Activated effector memory CD4-positive, alpha-beta T cell treated with Interleukin-2 at 50 U/mL for 16 hours (primary cell): ENCODE data around the gene RETSAT.
"Not testable (repeated sequence)": the region's sequence is repeated elsewhere in the genome, so short reads cannot be mapped to it uniquely, and the experiment has no call there.

Experiments
- DNase-seq: peaks from one replicate; pipeline ENCODE4 v3.0.0-alpha.2; 2020

The RETSAT gene

DNA sequence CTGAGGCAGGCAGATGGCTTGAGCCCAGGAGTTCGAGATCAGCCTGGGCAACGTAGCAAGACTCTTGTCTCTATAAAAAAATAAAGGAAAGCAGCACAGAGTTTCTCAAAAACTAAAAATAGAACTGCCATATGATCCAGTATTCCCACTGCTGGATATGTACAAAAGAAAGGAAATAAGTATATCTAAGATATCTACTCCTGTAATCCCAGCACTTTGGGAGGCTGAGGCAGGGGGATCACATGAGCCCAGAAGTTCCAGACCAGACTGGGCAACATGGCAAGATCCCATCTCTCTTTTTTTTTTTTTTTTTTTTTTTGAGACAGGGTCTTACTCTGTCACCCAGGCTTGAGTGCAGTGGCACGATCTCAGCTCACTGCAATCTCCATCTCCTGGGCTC, 24.6 kb downstream of the RETSAT start:
- not testable (repeated sequence) for DNase-seq

- no peak for DNase-seq
Observed at GRCh38 chr2:85329181-85329651, 25.1 kb downstream of the RETSAT start.

DNA sequence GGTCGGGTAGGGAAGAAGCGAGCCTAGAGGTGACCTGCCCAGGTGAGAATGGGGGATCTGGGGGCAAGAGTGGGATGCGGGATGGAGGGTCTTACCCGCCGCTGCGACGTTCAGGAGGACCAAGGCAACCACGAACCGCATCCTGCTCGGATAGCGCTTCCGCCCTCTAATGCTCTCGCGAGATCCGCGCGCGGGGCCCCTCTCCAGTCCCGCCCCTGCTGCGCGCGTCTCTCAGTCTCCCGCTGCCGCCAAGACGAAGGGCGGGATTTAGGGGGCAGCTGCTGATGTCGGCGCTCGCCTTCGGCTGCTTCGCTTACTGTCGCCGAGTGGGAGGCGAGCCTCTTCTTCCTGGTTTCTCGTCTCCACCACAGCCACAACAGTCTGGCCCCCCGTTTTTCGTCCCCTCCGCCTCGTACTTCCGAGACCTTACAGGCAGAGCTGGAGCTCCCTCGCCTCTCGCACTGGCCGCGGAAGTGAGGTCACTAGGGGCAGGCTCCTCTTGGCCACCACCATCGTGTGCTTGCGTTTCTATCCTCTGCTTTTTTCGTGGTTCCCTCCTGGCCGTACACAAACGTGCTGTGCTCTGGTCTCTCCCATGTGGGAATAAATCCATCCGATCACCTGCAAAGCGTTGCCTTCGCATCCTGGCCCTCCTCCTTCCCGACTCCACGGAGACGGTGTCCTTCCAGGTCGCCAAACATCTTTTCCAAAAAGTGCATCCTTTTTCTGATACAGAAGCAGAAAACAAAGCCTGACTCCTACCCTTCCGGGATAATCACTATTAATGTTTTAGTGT, 26.3 kb downstream of the RETSAT start, which contains the start of gene TGOLN2:
Gene TGOLN2 (minus strand): TSS at position 168 of the 796 bp plus-strand sequence. CDS start 27 bp downstream, at position 141.
- DNase-seq, result peak; percentile 89

GRCh38 chr2:85327160-85327821, 27.0 kb downstream of the RETSAT start:
- DNase-seq, result peak; percentile 50

GRCh38 chr2:85326406-85327159, 27.7 kb downstream of the RETSAT start:
- peak; percentile 25 for DNase-seq

GRCh38 chr2:85325466-85325811, 28.9 kb downstream of the RETSAT start:
- DNase-seq, result no peak

GRCh38 chr2:85324639-85325465, 29.5 kb downstream of the RETSAT start:
- DNase-seq, result no peak

DNA sequence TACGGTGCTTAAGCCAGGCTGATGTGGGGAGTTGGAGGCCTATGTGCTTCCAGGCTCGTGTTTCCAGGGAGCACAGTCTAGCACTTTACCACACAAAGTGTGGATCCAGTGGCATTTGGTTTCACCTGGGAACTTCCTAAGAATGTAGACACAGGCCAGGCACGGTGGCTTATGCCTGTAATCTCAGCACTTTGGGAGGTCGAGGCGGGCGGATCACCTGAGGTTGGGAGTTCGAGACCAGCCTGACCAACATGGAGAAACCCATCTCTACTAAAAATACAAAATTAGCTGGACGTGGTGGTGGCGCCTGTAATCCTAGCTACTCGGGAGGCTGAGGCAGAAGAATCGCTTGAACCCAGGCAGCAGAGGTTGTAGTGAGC, 30.4 kb downstream of the RETSAT start:
- not testable (repeated sequence) for DNase-seq

DNA sequence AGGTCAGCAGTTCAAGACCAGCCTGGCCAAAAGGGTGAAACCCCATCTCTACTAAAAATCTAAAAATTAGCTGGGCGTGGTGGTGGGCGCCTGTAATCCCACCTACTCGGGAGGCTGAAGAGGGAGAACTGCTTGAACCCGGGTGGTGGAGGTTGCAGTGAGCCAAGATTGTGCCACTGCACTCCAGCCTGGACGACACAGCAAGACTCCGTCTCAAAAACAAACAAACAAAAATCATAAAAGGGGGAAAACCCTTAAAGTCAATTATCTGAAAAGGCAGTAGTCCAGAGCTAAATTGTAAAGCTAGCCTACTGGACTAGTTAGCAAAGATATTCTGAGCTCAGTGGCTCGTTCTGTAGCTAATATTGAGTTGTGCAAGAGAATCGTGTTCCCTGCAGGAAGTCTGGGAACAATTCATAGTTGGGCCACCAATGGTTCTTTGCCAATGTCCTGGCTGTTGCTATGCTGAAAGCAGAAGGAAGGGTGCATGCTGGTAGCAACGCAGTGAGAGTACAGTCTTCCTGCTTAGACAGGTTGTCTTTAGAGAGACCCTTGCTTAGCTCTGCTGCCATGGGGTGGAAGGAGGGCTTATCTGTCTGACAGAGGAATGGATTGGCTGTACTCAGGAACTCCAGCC, 30.9 kb downstream of the RETSAT start:
- DNase-seq, result no peak

GRCh38 chr2:85319796-85320195, 34.5 kb downstream of the RETSAT start:
- DNase-seq, result no peak

GRCh38 chr2:85318222-85319074, 35.9 kb downstream of the RETSAT start:
- no peak for DNase-seq

GRCh38 chr2:85315921-85316320, 38.4 kb downstream of the RETSAT start:
- DNase-seq, result not testable (repeated sequence)

- DNase-seq, result no peak
Observed at GRCh38 chr2:85314884-85315242, 39.5 kb downstream of the RETSAT start.

DNA sequence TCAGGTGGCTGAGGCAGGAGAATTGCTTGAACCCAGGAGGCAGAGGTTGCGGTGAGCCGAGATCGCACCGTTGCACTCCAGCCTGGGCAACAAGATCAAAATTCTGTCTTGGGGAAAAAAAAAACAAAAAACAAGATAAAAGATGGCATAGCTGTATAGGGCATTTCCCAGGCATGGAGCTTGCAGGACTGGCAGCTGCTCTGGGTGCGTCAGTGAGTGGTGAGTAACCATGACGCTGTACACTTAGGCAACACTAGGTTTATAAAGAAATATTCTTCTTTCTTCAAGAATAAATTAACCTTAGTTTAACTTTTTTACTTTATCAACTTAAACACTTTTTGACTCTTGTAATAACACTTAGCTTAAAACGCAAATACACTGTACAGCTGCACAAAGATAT, 41.9 kb downstream of the RETSAT start:
- DNase-seq, result no peak

- no peak for DNase-seq
Observed at GRCh38 chr2:85310330-85310729, 44.0 kb downstream of the RETSAT start.

- DNase-seq, result no peak
Observed at GRCh38 chr2:85309699-85310321, 44.5 kb downstream of the RETSAT start.

DNA sequence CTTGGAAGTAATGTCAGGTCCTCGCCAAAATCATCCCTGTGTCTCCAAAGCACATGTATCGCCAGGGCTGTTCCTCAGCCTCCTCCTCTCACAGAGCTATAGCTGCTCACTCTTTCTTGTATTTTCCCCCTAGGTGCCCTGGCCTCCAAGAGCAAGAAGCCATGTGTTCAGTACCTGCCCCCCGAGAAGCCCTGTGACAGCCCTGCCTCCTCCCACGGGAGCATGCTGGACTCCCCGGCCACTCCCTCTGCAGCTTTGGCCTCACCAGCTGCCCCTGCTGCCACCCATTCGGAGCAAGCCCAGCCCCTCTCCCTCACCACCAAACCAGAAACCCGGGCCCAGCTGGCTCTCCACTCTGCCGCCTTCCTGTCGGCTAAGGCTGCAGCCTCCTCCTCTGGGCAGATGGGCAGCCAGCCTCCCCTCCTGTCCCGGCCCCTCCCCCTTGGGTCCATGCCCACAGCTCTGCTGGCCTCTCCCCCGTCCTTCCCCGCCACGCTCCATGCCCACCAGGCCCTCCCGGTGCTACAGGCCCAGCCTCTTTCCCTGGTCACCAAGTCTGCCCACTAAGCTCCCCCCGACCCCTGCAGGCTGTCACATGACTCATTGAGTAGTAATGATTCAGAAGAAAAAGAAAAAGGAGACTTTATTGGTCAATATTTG, 45.3 kb downstream of the RETSAT start:
- no peak for DNase-seq

- DNase-seq, result no peak
Observed at GRCh38 chr2:85308201-85308600, 46.1 kb downstream of the RETSAT start.

GRCh38 chr2:85307527-85307897, 46.8 kb downstream of the RETSAT start:
- no peak for DNase-seq
